Lung (tissue), 12 donors: ENCODE measurements around the gene EPHA4. TPM values are rescaled to one million over a fixed set of nuclear protein-coding genes. Genes with fewer than 3 reads are reported as not detected.

Experiments used
- ATAC-seq: fragments of 200-7000 bp; cut with Tn5 transposase; one replicate; pipeline ENCODE4 v1.9.1; 2020; ENCODE audit warnings: moderate number of reproducible peaks; ENCODE audit not compliant: insufficient read depth, low FRiP score
- DNase-seq, 3 donors: peaks; one replicate each; pipeline ENCODE4 v3.0.0-alpha.2; 2013 to 2017
- H3K27ac ChIP-seq, 2 donors: one replicate each; pipeline ENCODE4 v1.5.1; 2013; ENCODE audit warnings: mild to moderate bottlenecking in 2 of 2, moderate library complexity in 2 of 2, control low read depth in 1 of 2, inconsistent platforms in 1 of 2, low read depth in 1 of 2, low read length in 1 of 2
- H3K27me3 ChIP-seq, 3 donors: one replicate each; pipeline ENCODE4 v1.5.1; 2013; ENCODE audit warnings: low read length in 2 of 3; ENCODE audit not compliant: control insufficient read depth in 3 of 3, insufficient read depth in 3 of 3
- H3K36me3 ChIP-seq, 4 donors: one replicate each; pipeline ENCODE4 v1.5.1; 2013; ENCODE audit warnings: low read length in 4 of 4, mild to moderate bottlenecking in 1 of 4, moderate library complexity in 1 of 4; ENCODE audit not compliant: control insufficient read depth in 4 of 4, insufficient read depth in 4 of 4
- H3K4me1 ChIP-seq, 5 donors: one replicate each; pipeline ENCODE4 v1.5.1; 2013; ENCODE audit warnings: low read length in 5 of 5, mild to moderate bottlenecking in 2 of 5, moderate library complexity in 1 of 5; ENCODE audit not compliant: control insufficient read depth in 5 of 5, insufficient read depth in 5 of 5
- H3K4me3 ChIP-seq: one replicate; pipeline ENCODE4 v1.5.1; 2013; ENCODE audit warnings: mild to moderate bottlenecking, control low read depth, moderate library complexity
- H3K9ac ChIP-seq, 2 donors: one replicate each; pipeline ENCODE4 v1.5.1; 2013; ENCODE audit warnings: low read length in 2 of 2, control low read depth in 1 of 2; ENCODE audit not compliant: insufficient read depth in 1 of 2
- H3K9me3 ChIP-seq, 4 donors: one replicate each; pipeline ENCODE4 v1.5.1; 2013; ENCODE audit warnings: low read length in 3 of 4, mild to moderate bottlenecking in 1 of 4, moderate library complexity in 1 of 4; ENCODE audit not compliant: control insufficient read depth in 4 of 4, insufficient read depth in 3 of 4
- WGBS, 2 donors: extraction: QIAGEN DNeasy Blood & Tissue Kit; methylation state at CpG; one replicate each; pipeline ENCODE4 v1.1.7; 2013; 5-methylcytosine and 5-hydroxymethylcytosine counted together
- polyA plus RNA-seq, 2 donors: library from polyadenylated mRNA; stranded (reverse); fragments of 200-250 nt; gene quantifications; one replicate each; pipeline ENCODE4 v1.2.1, GENCODE V29; 2013
- total RNA-seq, 2 donors: library from RNA; depleted of rRNA in 1 of 2; stranded (reverse); fragments of >200 nt in 1 of 2; gene quantifications; one replicate each; pipeline ENCODE4 v1.2.1, GENCODE V29; 2014 to 2021
- TF ChIP-seq, protein P1 (sequence below): IDR thresholded peaks from 2 replicates; pipeline ENCODE4 v1.5.1; 2012; ENCODE audit warnings: mild to moderate bottlenecking; ENCODE audit errors: control extremely low read depth, extremely low read depth
- donor health status: control.
- donor health status: control.
- donor health status: Bipolar disorder and iron deficiency.
- donor health status: healthy.
- donor health status: DM: yes; HTN: yes; CAD: no.

Gene EPHA4
- total and polyA plus RNA-seq, 4 donors = 2.5 to 28.8 (median 14.7) TPM

GRCh38 chr2:221551864-221552263 is 20.2 kb downstream of the EPHA4 start:
- Histone ChIP-seq H3K27ac (no peak overlapping the region), H3K9ac (no peak overlapping the region), H3K36me3 (no peaks in the 10 kb centered on the region), H3K4me3 (no peak overlapping the region), H3K27me3 (no peaks in the 10 kb centered on the region), H3K9me3 (no peaks in the 10 kb centered on the region), H3K4me1 (peaks cover 0 to 28% (median 6%) of the 10 kb centered on the region in 5 donors)
- 71 to 83% methylated on average over 1 of the region's 1 CpG for WGBS, 2 donors
- TF ChIP-seq, protein P1, sequence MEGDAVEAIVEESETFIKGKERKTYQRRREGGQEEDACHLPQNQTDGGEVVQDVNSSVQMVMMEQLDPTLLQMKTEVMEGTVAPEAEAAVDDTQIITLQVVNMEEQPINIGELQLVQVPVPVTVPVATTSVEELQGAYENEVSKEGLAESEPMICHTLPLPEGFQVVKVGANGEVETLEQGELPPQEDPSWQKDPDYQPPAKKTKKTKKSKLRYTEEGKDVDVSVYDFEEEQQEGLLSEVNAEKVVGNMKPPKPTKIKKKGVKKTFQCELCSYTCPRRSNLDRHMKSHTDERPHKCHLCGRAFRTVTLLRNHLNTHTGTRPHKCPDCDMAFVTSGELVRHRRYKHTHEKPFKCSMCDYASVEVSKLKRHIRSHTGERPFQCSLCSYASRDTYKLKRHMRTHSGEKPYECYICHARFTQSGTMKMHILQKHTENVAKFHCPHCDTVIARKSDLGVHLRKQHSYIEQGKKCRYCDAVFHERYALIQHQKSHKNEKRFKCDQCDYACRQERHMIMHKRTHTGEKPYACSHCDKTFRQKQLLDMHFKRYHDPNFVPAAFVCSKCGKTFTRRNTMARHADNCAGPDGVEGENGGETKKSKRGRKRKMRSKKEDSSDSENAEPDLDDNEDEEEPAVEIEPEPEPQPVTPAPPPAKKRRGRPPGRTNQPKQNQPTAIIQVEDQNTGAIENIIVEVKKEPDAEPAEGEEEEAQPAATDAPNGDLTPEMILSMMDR = no peak
- no peak for ATAC-seq
- no peak for DNase-seq

DNA sequence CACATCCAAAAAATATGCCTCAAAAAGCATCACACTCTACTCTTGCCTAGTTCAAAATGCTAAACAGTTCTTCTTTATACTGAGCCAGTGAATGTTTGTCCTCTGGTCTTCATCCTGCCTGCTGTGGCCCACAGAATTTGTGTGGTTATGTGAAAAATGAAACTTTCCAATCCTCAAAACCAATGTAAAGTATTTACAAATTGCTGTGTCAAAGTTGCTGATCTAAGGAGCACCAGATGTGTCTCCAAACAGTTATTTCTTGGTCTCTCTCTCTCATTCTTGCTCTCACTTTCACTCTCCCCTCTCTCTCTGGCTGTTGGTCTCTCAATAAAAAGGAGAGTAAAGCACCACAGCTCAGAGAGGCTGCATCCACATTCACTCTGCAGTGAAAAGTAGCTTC is 23.0 kb downstream of the EPHA4 start:
- no peaks in the 10 kb centered on the region for H3K36me3 ChIP-seq
- no peak for ATAC-seq
- no peak overlapping the region for H3K4me3 ChIP-seq
- no peaks in the 10 kb centered on the region for H3K9me3 ChIP-seq
- DNase-seq = no peak
- H3K4me1 ChIP-seq = peaks cover 0 to 17% (median 3%) of the 10 kb centered on the region in 5 donors
- no peaks in the 10 kb centered on the region for H3K27me3 ChIP-seq
- TF ChIP-seq, protein P1 = no peak
- H3K27ac ChIP-seq = no peak overlapping the region
- H3K9ac ChIP-seq = no peak overlapping the region

GRCh38 chr2:221546505-221547225 is 25.4 kb downstream of the EPHA4 start:
- Histone ChIP-seq H3K36me3 (no peaks in the 10 kb centered on the region), H3K4me3 (no peak overlapping the region), H3K27ac (no peak overlapping the region), H3K27me3 (no peaks in the 10 kb centered on the region), H3K9ac (no peak overlapping the region), H3K4me1 (peaks cover 0 to 5% (median 0%) of the 10 kb centered on the region in 5 donors), H3K9me3 (no peaks in the 10 kb centered on the region)
- WGBS, 2 donors = 88 to 89% methylated on average over 2 of the region's 2 CpGs
- ATAC-seq (no peak), DNase-seq (no peak)
- TF ChIP-seq, protein P1 = no peak
